NCI-H774 (cell line): ENCODE measurements around the gene AAK1.
A peak's percentile ranks its signal among the peaks of the same experiment; 100 is the strongest.

Source experiments
- DNase-seq: peaks from one replicate; lab custom pipeline; 2025; lab: John Stamatoyannopoulos, UW

The AAK1 gene

DNA sequence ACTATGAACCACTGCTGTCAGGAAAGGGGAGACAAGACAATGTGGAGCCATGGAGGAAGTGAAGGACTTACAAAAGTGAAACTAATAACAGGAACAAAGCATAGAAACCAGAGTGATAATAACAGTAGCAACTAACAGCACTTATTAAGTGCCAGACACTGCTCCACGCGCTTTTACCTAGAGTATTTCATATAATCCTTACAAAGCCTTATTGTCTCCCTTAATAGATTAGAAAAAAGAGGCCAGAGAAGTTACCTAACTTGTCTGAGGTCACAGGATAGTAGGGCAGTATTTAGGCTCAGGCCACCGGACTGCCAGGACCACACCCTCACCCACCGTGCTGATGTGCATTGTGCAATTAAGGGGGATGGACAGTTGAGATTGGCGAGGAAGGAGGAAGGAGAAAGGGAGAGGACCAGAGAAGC is 107.7 kb downstream of the AAK1 start:
- DNase-seq, result no peak

DNA sequence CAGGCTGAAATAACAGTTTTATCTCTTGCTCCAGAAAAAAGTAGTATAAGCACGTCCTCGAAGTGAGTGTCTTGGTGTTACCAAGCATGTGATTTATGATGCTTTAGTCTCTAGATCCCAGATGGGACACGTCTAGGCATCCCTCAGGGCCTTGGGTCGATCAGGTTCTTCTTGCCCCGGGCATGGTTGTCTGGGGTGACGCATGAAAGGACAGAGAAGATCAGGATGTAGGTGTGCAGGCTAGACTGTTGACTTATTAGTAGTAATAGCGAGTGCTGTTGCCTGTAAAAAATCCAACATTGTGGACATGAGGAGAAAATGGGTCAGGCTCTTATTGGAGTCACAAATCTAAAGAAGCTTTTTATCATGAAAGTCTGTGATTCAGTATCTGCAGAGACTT is 112.4 kb downstream of the AAK1 start:
- no peak for DNase-seq

DNA sequence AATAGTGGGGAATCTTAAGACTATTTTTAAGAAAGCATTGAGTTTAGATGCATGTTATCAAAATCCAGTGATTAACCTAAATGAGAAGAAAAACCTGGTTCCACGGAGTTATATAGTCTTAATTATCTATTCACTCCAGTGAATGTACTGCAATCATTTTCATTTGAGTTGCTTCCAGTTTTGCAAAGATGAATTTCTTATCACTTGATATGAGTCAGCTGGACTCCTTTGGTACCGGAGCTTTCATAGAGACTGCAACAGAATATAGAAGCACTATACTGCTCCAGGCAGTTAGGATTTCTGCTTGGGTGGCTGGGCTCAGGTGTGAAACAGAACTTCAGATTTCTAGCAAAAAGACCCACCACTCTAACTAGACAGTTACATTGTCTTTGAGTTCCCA is 114.1 kb downstream of the AAK1 start:
- no peak for DNase-seq

DNA sequence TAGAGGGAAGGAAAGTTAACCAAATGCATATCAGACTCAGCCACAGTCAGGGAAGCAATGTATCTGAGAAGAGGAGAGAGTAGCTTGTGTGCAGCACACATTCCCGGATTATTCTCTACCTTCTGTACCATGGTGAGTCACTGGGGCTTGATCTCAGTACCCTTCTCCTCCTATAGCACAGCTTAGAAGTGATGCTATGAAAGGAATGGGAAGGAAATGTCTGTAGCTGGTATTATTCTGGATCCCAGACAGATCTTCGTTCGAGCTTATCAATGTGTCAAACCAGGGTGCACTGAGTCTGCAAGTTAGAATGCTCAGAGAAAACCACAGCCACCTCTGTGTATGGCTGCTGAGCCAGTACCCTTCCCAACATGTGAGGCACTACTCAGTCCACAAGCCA is 118.3 kb downstream of the AAK1 start:
- DNase-seq, result no peak

DNA sequence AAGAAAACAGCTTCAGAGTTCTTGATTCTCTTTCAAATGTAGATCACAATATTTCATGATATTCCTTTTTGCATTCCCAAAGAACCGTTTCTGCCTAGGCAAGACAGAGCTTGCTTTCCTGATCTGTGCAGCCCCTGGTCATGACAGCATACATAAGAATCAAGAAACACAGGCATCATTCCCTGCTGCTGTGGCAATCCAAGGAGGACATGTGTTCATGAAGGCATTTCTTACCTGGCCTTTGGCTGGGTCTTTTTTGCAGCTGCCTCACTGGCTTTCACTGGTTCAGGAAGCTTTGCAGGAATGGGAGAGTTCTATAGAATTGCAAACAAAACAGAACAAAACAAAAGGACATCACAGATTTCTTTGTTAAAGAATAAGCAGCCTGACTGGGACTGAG is 118.7 kb downstream of the AAK1 start:
- DNase-seq, result no peak

DNA sequence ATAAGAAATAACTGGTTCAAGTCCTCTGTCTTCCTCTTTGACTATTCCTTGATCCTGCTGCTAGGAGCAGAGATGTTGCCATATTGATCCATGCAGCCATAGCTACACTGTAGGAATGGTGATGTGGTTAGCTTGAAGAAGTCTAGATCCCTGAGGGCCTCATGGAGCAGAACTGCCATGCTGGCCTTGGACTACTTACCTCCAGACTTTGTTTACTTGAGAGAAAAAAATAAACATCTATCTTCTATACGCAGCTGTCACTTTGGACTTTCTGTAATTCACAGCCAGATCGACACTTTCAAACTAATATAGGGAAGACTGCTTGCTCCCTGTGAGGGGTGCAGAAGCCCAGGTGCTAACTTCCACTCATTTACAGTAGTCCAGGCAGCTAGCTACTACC is 121.8 kb downstream of the AAK1 start:
- no peak for DNase-seq

DNA sequence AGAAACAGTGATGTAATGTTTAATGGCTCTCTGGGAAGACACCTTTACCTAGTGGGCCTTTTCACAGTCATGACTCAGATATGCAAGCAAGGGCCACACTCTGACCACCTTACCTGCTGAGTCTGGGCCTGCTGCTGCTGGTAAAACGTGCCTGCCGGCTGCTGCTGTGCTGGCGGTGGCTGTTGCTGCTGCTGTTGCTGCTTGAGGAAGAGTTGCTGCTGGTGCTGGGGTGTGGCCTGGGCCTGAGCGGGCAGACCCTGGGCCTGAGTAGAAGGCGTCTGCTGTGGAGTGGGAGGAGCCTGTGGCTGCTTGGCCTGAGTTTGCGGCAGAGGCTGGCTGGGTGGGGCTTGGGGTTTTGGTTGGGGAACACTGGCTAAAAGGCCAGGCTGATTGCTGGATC is 124.7 kb downstream of the AAK1 start:
- no peak for DNase-seq

DNA sequence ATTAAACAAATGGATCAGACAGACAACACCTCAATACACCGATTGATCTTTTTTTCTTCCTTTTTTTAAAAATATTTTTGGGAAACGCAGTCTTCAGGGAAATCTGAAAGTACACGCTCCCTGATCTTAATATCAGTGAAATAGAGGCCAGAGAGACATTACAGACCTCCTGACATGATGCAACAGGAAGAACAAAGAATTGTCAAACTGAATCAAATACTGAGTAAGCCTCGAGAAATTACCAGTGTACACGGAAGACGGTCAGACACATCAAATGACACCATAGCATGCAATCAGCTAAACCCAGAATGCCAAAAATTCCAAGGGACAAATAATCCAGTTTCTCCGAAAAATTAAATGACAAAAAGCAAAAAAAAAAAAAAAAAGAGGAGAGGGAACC is 126.1 kb downstream of the AAK1 start:
- DNase-seq, result no peak

DNA sequence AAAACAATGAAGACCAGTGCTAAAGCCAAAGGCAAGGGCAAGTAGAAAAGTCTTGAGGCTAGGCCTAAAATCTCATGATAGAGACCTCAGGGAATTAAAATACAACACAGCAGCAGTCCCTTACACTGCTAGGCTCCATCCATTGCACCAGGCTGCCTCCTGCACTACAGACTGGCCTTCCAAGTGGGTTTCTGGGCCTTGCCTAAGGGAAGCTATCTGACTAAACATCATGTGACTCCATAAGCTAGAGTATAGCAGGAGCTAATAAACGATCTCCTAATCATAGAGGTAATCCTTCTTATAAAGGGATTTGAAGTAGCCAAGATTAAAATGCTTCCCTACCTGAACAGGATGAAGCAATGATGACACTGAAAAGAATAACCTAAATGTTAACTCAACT is 128.7 kb downstream of the AAK1 start:
- DNase-seq, result no peak

DNA sequence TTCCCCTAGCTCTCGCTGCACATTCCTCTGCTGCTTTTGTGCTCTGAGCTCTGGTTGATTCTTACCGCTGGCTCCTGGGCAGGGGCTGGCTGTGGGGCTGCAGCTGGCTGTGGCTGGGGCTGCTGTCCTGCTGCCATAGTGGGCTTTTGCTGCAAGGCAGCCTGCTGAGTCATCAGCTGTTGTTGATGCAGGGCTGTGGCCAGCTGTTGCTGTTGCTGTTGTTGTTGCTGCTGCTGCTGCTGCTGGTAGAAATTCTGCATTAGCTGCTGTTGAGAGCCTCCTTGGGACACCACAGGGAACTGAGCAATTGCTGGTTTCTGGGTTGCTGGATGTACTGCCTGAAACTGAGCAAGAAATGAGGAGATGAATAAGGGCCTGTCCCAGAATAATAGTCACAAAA is 129.1 kb downstream of the AAK1 start:
- DNase-seq, result no peak

DNA sequence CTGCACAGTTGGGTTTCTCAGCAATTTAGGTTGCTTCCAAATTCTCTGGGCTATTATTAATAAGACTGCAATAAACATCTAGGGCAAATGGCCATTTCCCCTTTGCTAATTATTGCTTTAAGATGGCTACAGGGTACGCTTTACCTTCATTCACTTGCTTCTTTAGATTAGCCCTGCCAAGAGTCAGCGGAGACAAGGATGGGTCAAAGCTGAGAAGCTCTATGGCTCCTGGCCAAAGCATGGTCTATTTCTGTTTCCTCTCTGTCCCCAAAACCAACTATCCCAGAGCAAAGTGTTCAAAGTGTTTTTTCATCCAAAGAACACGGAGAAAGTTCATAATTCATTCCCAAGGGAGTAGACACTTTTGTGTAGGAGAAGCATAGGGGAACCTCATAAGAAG is 131.1 kb downstream of the AAK1 start:
- no peak for DNase-seq

DNA sequence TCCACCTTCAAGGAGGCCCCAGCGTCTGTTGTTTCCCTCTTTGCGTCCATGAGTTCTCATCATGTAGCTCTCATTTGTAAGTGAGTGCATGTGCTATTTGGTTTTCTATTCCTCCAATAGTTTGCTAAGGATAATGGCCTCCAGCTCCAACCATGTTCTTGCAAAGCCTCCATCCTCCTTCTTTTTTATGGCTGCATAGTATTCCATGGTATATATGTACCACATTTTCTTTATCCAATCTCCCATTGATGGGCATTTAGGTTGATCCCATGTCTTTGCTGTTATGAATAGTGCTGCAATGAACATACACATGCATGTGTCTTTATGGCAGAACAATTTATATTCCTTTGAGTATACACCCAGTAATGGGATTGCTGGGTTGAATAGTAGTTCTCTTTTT is 133.3 kb downstream of the AAK1 start:
- DNase-seq, result no peak

DNA sequence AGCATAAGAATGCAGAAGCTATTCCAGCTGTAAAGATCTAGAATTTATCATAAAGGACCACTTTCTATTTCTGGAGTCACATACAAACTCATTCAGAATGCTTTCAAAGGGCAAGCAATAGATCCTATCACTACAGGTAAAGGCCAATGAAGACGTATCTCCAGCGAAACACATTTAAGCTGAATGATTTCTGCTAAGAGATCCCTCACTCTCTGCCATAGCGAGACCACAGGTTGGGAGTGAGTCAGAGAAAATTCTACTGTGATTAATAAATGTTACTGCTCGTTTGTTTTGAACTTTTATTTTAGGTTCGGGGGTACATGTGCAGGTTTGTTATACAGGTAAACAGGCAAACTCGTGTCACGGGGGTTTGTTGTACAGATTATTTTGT is 133.8 kb downstream of the AAK1 start:
- no peak for DNase-seq

DNA sequence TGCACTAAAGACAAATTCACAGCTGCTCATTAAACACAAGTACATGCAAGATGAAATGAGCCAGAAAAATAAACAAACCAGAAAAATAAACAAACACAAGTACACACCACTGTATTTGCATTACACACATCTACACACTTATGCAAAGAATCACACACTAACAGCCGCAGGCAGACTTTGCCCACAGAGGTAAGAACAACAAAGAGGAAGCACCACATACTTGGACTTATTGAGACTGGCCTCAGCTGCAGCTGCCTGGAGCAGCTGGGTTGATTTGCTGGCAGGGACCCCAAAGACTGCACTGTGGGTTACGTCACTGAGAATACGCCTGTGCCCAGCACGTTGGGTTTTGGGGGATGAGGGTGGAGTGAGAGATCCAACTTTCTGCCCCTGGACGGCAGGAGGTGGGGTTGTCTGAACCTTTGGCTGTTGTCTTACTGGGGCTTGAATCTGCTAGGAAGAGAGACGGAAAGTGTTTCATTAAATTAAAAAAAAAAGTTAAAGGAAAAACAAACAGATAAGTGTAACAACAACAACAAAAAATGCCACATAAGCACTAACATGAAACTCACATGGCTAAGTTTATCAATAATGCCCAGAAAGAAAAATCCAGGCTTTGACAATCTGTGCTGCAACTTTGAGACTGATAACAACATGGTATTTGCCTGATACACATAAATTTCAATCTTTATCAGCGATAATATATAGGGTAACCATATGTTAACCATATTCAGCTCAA is 134.4 kb downstream of the AAK1 start:
- peak; percentile 51 for DNase-seq

DNA sequence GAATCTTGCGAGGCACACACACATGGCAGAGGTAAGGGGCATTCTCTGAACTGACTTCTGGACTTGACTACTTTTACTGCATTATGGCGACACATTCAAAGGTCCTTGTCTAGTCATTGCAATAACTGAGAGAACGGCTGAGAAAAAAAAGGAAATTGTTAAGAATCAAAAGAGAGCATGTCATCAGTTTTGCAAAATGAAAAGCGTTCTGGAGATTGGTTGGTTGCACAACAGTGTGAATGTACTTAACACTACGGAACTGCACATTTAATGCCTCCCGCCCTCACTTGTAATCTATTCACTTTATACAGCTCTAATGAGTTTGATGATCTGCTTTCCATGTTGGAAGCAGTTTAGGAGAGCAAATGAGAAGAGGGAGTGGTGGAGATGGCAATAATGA is 137.8 kb downstream of the AAK1 start:
- DNase-seq, result no peak

DNA sequence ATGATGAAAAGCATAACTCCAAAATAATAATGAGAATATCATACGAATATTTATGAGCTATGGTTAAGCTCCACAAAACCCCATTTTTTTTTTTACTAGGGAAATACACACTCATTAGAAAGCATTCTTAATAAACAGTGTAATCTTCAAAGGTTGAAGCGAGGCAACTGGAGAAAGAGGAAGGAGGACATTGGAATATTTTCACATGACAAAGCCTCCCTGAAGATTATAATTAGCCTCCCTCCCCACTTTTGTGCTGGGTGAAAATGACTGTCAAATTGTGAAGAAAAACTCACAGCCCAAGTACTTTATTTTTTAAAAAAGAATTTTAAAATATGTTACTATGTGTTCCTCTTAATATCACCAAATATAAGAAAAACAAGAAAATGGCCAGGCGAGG is 142.2 kb downstream of the AAK1 start:
- no peak for DNase-seq

DNA sequence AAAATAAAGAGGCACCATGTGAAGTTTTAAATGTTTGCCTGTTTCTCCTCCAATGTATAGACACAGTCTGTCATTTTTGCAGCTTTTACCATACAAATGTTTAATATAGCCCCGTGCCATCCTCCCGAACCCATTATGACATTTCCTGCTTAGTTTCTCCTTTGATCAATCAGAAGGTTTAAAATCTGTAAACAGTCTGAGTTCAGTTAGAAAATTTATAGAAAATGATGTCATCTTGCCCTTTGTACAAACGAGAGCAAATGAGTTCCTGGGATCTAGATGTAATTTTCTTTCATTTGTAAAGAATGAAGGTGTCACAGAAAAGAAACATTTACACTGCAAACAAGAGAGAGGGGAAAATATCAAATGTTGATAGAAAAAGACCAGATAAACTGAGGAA is 143.6 kb downstream of the AAK1 start:
- peak; percentile 62 for DNase-seq

DNA sequence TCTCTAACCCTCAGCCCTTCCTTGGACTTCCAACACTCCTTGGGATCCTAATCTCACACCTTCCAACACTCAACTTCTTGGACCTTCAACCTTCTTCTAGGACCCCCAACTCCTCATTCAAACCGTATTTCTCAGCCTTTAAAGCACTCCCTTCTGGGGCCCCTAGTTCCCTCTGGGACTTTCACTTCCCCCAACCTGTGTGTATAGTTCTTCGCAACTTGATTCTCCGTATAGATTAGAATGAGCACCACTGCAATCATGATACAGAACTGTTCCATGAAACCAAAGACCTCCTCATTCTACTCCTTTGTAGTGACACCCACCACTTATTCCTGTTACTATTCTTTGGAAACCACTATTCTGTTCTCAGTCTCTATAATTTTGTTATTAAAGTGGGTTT is 144.3 kb downstream of the AAK1 start:
- no peak for DNase-seq

DNA sequence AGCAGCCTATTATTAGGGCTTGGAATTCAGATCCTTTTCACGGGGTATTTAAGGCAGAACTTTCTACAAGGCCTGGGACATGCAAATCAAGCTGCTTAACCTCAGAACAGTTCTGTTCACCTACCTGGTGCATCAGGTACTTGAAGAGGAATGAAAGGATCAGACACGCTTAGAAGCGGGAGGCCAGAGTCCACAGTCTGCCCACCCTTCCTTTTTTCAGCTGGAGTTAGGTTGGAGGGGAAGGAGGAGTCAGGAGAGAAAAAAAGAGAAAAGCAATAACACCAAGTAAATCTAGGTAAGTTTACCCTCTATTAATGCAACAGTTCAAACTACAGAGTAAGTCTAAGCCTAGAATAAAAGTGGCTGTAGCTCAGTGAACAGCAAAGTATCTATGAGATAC is 147.7 kb downstream of the AAK1 start:
- DNase-seq, result no peak

DNA sequence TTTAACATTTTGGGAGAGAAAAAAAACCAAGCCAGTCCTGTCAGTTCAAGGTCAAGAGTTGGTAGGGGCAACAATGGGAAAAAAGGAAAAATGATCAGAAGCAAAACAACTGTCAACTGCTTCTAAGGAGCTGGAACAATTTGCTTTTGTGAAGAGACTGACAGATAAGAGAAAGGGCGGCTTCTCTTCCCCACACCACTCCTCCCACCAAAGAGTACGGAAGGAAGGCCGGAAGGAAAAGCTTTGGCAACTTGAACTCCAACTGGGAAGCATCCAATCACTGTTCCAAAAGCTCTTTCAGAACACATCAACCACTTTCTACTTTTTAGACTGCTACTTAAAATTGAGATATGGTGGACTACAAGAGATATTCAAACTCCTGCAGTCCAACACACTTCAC is 148.5 kb downstream of the AAK1 start:
- no peak for DNase-seq

DNA sequence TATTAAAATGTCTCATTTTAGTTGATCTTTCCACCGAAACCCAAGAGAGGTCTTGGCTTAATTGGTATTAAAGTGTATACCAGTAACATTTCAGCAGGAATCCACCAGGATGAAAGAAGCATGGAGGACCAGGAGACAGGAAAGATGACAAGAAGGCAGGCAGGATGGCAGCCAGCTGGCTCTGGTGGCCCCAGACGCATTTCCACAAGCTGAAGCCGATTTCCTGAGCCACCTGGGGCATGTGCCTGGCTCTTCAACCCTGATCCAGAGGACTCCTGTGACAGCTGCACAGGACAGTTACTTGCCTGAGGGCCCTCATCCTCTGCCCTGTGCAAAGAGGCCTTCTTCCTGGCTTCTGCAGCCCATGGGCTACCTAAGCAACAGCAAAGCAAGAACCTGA is 149.4 kb downstream of the AAK1 start:
- DNase-seq, result no peak

DNA sequence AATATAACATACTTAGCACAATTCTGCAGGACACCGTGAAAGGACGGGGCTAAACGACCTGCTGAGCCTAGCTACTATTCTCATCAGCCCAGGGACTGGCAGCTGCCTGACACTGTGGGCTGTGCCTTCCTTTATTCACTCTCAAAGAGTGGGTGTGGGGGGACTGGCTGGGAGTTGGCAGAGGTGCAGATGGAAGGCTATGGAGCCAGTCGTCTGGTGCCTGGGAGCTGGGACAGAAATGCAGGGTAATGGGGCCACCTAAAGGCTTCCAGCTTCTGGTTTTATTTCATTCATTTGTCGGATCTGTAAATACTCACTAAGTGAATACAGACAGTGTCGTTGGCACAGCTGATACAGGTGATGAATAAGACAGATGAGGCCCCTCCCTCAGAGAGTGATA is 150.3 kb downstream of the AAK1 start:
- DNase-seq, result no peak

DNA sequence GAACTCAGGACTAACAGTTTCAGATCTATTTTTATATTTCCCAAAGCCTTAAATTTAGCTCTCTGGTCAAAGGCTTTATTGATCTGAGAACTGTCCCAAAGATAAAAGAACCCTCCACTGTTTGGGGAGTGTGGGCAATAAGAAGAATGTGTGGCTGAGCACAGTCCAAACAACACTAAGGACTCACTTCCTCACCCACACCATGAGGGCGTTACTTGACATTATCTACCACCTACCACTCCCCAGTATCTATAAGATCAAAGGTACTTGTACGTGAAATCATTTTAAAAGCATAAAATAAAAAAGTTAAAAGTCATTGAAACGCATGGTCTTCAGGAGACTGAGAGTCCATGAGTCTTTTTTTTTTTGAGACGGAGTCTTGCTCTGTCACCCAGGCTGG is 151.7 kb downstream of the AAK1 start:
- no peak for DNase-seq

DNA sequence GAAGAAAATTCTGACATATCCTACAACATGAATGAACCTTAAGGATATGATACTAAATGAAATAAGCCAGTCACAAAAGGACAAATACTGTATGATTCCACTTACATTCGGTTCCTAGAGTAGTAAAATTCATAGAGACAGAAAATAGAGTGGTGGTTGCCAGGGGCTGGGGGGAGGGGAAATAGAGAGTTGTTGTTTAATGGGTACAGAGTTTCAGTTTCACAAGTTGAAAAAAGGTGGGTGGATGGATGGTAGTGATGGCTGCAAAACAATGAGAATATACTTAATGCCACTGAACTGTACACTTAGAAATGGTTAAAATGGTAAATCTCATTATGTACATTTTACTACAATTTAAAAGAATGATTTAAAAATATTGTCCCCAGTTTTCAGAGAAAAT is 153.1 kb downstream of the AAK1 start:
- no peak for DNase-seq

DNA sequence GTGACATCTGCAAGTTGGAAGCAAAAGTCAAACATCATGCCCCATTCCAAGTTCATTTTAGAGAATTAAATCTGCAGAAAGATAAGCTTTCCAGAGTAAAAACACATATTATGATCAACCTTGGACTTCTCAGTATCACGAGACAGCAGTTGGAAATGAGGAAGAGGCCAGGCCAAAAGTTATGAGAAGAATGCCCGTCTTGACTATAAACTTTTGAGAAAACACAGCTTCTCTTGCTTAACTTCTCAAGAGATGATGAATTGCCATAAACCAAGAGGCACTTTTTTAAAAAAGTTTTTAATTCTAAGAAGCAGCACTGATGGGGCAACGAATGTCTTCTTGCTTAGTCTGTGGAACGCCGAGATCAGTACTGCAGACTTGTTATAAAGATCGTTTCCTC is 153.7 kb downstream of the AAK1 start:
- no peak for DNase-seq
